ENCODE data around the gene C12orf75.
"Not testable (repeated sequence)": the region's sequence is repeated elsewhere in the genome, so short reads cannot be mapped to it uniquely, and the experiment has no call there.

C12orf75 gene

GRCh38 chr12:105369014-105369413, 38.5 kb downstream of the C12orf75 start:
- peak in 4 of 58 donors; percentile 6 to 42 (median 18) for DNase-seq

DNA sequence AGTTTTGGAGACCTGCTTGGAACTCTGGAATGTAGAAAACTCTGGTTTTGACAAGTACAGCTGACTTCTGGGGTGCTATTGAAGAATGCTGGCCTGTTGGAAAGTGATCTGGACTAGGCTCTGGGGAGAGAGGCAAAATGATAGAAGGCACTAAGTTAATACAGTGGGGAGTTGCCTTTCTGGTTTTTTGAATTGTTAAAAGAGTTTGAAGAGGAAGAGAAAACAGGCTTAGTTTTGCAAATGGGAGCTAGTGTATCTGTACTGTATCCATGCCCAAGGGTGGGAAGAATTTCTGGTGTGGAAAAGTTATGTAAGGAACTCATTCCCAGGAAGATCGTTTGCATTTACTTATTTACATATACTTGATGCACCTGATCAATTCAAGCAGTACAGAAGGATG, 43.8 kb downstream of the C12orf75 start:
- DNase-seq: no peak

DNA sequence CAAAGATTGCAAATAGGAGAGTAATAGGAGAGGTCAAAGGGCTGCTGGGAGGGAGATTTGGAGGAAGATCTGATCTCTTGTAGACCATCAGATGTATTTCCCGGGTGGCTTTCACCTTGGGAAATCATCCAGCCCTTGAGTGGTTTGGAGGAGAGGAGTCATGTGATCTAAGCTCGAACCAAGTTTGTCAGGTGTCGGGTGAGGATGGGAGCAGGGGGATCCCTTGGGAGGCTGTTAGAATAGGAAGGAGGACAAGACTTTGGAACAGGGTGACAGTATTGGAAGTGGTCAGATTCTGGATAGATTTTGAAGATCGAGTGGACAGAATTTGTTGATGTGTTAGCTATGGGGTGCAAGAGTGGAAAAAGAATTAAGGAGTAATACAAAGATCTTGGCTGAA, 46.6 kb downstream of the C12orf75 start:
- DNase-seq: no peak

DNA sequence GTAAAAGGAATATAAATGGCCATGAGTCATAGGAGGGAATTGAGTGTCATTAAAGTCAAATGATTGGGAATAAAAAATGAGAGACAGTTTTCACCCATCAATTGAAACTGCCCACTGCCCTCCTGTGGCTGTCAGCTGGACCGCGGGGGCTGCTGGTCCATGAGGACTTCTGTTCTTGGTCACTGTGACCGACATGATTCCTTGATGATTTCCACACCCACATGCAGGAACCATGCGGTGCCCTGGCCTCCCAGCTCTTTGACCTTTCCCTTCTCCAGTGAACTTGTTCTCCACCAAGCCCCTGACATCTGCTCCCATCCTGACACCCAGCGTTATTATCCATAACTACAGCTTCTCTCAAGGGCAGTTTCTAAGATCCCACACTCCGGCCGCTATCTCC, 48.4 kb downstream of the C12orf75 start:
- DNase-seq: no peak

- peak in 2 of 58 donors; percentile 9 to 10 for DNase-seq
Measured at GRCh38 chr12:105382771-105383622, 52.5 kb downstream of the C12orf75 start.

GRCh38 chr12:105384220-105384619, 53.7 kb downstream of the C12orf75 start:
- DNase-seq: no peak

GRCh38 chr12:105384916-105385535, 54.5 kb downstream of the C12orf75 start:
- no peak for DNase-seq

DNA sequence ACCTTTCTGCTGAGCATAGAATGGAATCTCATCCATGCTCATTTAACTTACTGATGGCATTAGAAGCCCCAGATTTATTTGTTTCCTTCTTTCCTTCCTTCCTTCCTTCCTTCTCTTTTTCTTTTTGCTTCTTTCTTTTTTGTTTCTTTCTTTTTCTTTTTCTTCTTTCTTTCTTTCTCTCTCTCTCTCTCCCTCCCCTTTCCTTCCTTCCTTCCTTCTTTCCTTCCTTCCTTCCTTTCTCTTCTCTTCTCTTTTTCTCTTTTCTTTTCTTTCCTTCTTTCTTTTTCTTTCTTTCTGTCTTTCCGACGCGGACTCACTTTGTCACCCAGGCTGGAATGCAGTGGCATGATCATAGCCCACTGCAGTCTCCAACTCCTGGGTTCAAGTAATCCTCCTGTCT, 55.9 kb downstream of the C12orf75 start:
- DNase-seq: no peak

GRCh38 chr12:105391231-105391630, 60.7 kb downstream of the C12orf75 start:
- DNase-seq: no peak

DNA sequence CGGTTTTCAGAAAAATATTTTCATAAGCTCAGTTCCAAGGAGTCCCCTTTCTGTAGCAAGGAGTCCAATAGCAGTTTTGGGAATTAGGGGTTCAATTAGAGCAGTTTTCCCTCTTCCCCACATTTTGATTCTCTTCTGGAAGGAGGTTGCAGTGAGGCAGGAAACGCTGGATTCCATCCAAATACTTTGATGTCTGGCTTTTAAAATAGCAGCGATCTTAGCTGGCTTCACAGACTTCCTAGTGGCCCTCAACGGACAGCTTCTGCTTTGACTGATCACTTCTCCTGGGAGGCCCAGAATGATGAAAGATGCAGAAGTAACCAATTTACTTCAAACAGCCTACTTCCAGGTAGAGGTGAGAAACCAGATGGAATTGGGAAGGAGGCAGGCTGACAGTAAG, 63.1 kb downstream of the C12orf75 start:
- peak in 1 of 58 donors; percentile 25 for DNase-seq

GRCh38 chr12:105396024-105396423, 65.5 kb downstream of the C12orf75 start:
- DNase-seq: no peak

GRCh38 chr12:105396983-105397382, 66.5 kb downstream of the C12orf75 start:
- no peak for DNase-seq

DNA sequence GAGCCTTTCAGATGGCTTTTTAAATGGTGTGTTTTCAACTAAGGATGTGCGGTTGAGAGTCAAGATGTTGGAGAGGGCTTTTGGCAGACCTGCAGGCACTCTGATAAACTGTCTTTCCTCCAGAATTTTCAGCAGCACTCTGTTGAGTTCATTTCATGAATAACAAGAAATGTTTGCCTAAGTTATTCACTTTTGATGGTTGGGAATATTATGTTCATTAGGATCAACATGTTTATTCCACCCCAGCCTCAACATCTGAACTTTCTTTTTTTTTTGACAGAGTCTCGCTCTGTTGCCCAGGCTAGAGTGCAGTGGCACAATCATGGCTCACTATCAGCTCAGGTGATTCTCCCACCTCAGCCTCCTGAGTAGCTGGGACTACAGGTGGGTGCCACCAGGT, 68.4 kb downstream of the C12orf75 start:
- no peak for DNase-seq

DNA sequence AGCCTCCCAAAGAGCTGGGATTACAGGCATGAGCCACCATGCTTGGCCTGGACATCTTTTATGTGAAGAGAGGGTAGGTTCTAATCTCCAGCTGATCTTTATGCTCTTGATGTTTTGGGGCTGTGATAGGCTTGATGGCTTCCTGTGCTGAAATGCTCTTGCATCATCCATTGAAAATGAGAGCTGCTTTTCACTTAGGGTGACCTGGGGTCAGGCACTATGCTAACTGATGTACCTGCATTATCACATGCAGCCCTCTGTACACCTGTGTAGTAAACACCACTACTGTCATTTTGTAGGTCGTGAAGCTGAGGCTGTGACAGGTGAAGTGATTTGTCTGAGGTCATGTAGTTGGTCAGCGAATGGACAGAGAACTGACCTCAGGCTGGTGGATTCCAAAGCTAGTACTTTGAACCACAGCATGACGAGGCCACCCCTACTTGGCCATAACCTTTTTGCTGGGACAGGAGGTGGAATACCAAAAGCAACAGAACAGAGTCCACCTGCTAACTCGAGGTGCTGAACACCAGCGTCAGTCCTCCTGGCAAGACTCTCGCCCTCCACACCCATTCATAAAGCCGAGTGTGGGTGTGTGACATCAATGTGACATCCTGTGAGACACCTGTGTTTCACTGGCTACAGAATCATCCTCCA, 69.1 kb downstream of the C12orf75 start:
- DNase-seq: no peak

- no peak for DNase-seq
Measured at GRCh38 chr12:105400227-105400626, 69.7 kb downstream of the C12orf75 start.

DNA sequence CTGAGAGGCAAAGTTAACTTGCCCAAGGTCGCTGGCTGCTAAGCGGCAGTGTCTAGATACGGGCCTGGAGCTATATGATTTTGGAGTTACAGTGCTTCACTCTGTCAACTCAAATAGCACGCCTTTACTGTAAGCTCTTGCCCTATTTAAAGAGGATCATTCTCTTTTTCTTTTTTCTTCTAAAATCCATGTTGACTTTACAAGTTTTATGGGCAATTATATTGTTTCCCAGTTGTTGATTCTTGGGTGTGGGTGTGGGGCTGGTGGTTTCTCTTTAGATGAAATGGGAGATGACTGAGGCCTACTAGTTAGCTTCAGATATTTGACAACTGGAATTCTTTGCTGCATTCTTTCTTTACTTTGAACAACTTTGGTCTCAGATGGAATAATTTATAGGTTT, 70.7 kb downstream of the C12orf75 start:
- no peak for DNase-seq

DNA sequence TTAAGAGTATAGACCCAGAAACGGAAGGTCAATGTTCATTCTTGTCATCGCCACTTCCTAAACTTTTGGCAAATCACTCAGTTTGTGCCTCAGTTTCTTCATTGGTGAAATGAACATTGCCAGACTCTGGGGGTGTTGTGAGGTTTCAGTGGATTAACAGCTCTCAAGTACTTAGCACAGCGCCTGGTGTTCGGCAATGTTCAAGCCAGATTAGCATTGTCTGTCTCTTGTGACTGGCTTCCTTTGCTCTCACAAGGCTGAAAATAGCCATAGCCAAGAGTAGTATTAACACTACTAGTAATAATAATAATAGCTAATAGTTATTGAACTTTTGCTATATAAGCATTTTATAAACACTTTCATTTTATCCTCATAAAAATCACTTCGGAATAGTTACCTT, 71.9 kb downstream of the C12orf75 start:
- DNase-seq: no peak

GRCh38 chr12:105403095-105403494, 72.6 kb downstream of the C12orf75 start:
- DNase-seq: no peak

GRCh38 chr12:105404134-105404533, 73.6 kb downstream of the C12orf75 start:
- DNase-seq: not testable (repeated sequence)

DNA sequence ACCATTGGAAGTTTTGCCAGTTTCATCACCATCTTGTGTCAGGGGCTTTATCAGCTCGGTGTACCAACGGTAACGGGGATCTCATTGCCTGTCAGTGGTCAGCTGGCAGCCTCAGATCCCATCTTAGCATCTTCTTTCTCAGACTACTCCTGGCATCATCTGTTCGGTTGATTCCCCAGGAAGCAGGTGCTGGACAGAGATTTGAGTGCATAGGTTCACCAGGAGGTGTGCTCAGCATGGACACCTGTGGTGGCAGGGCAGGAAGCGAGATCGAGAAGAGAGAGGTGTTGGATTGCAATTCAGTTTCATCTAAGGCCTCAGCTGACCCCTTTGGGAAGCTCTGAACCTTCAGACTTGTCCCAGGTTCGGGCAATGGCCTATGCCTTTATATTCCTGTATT, 76.0 kb downstream of the C12orf75 start:
- DNase-seq: no peak

GRCh38 chr12:105409279-105409678, 78.8 kb downstream of the C12orf75 start:
- no peak for DNase-seq

- peak in 1 of 58 donors; percentile 34 for DNase-seq
Measured at GRCh38 chr12:105409801-105410471, 79.4 kb downstream of the C12orf75 start.
